ENCODE measurements around the gene GOPC. TPM values are rescaled to one million over a fixed set of nuclear protein-coding genes. Genes with fewer than 3 reads are reported as not detected.

GOPC gene
- total RNA-seq, 2 experiments from 2014 or later: 20.1 to 29.1 TPM

- intact Hi-C loops (cut with micrococcal nuclease; ENCODE audit: unreplicated experiment): loop anchor here (2.0 to 5.0 kb wide), 3 partner anchors 47 to 206 kb away; no protein-coding TSS in a partner anchor
- Histone ChIP-seq H2AFZ (ENCODE audit: low read length) (no peak overlapping the region), H4K20me1 (ENCODE audit: insufficient read depth, low read length) (no peaks in the 10 kb centered on the region), H3K4me1 (ENCODE audit: insufficient read depth, low read length, poor library complexity, severe bottlenecking) (no peaks in the 10 kb centered on the region), H3K9me2 (ENCODE audit: insufficient read depth, low read length) (no peaks in the 10 kb centered on the region), H3K27ac (ENCODE audit: low read depth, low read length, poor library complexity, severe bottlenecking) (no peak overlapping the region), H3K9me3 (ENCODE audit: low read length) (no peaks in the 10 kb centered on the region), H3K79me2 (ENCODE audit: insufficient read depth, low read depth, low read length) (no peaks in the 10 kb centered on the region), H3K36me3 (ENCODE audit: insufficient read depth, low read length) (peaks cover 25% of the 10 kb centered on the region; the same call in 1 of the 2 replicates), H3K4me2 (ENCODE audit: low read length) (no peak overlapping the region), H3K4me3 (ENCODE audit: low read depth, low read length, poor library complexity, severe bottlenecking) (no peak overlapping the region)
- DNase-seq (ENCODE audit: low spot score): no peak
- no TSS peak for BruUV-seq (replicated peaks)
- POLR2A ChIA-PET: interaction anchor here (1.2 kb wide), 1 partner anchor 11 kb away, joined by 3 read pairs; no protein-coding TSS in a partner anchor
- no peak for TF ChIP-seq EZH2phosphoT487 (IDR thresholded peaks at IDR 0.05; ENCODE audit: borderline replicate concordance, low read depth, low read length)
- no peak for TF ChIP-seq CTCF (conservative IDR thresholded peaks at IDR 0.05; ENCODE audit: low read length)
- CTCF ChIA-PET (ENCODE audit: unreplicated experiment): no interaction called here
These were observed 44.4 kb downstream of the GOPC start for GRCh38 chr6:117557951-117558350.

- intact Hi-C loops (cut with micrococcal nuclease; ENCODE audit: unreplicated experiment): loop anchor here (2.0 to 5.0 kb wide), 3 partner anchors 49 to 204 kb away; no protein-coding TSS in a partner anchor
- H3K4me2 ChIP-seq (ENCODE audit: low read length): no peak overlapping the region
- peak; percentile 32 for DNase-seq (ENCODE audit: low spot score)
- BruUV-seq (replicated peaks): no TSS peak
- no peak overlapping the region for H3K4me3 ChIP-seq (ENCODE audit: low read depth, low read length, poor library complexity, severe bottlenecking)
- no peaks in the 10 kb centered on the region for H4K20me1 ChIP-seq (ENCODE audit: insufficient read depth, low read length)
- peaks cover 6% of the 10 kb centered on the region; the same call in 1 of the 2 replicates for H3K36me3 ChIP-seq (ENCODE audit: insufficient read depth, low read length)
- no peak overlapping the region for H3K27ac ChIP-seq (ENCODE audit: low read depth, low read length, poor library complexity, severe bottlenecking)
- POLR2A ChIA-PET: no interaction called here
- CTCF ChIA-PET (ENCODE audit: unreplicated experiment): no interaction called here
- TF ChIP-seq CTCF (conservative IDR thresholded peaks at IDR 0.05; ENCODE audit: low read length): peak; percentile 95
- TF ChIP-seq EZH2phosphoT487 (IDR thresholded peaks at IDR 0.05; ENCODE audit: borderline replicate concordance, low read depth, low read length): no peak
- no peaks in the 10 kb centered on the region for H3K9me3 ChIP-seq (ENCODE audit: low read length)
- H3K4me1 ChIP-seq (ENCODE audit: insufficient read depth, low read length, poor library complexity, severe bottlenecking): no peaks in the 10 kb centered on the region
- H3K79me2 ChIP-seq (ENCODE audit: insufficient read depth, low read depth, low read length): no peaks in the 10 kb centered on the region
- no peak overlapping the region for H2AFZ ChIP-seq (ENCODE audit: low read length)
- no peaks in the 10 kb centered on the region for H3K9me2 ChIP-seq (ENCODE audit: insufficient read depth, low read length)
These were observed 46.3 kb downstream of the GOPC start for GRCh38 chr6:117555882-117556498.

- no TSS peak for BruUV-seq (replicated peaks)
- H3K4me3 ChIP-seq (ENCODE audit: low read depth, low read length, poor library complexity, severe bottlenecking): no peak overlapping the region
- CTCF ChIA-PET (ENCODE audit: unreplicated experiment): no interaction called here
- no peaks in the 10 kb centered on the region for H3K79me2 ChIP-seq (ENCODE audit: insufficient read depth, low read depth, low read length)
- no peaks in the 10 kb centered on the region for H3K9me2 ChIP-seq (ENCODE audit: insufficient read depth, low read length)
- DNase-seq (ENCODE audit: low spot score): no peak
- POLR2A ChIA-PET: interaction anchor here (0.6 kb wide), 1 partner anchor 375 kb away, joined by 3 read pairs; no protein-coding TSS in a partner anchor
- no peak overlapping the region for H2AFZ ChIP-seq (ENCODE audit: low read length)
- no peak overlapping the region for H3K4me2 ChIP-seq (ENCODE audit: low read length)
- no peaks in the 10 kb centered on the region for H4K20me1 ChIP-seq (ENCODE audit: insufficient read depth, low read length)
- no peak for TF ChIP-seq EZH2phosphoT487 (IDR thresholded peaks at IDR 0.05; ENCODE audit: borderline replicate concordance, low read depth, low read length)
- TF ChIP-seq CTCF (conservative IDR thresholded peaks at IDR 0.05; ENCODE audit: low read length): no peak
- peaks cover under 1% of the 10 kb centered on the region; the same call in 1 of the 2 replicates for H3K36me3 ChIP-seq (ENCODE audit: insufficient read depth, low read length)
- intact Hi-C loops (cut with micrococcal nuclease; ENCODE audit: unreplicated experiment): loop anchor here (5.0 kb wide), 1 partner anchor 203 kb away; no protein-coding TSS in a partner anchor
- no peak overlapping the region for H3K27ac ChIP-seq (ENCODE audit: low read depth, low read length, poor library complexity, severe bottlenecking)
- H3K9me3 ChIP-seq (ENCODE audit: low read length): no peaks in the 10 kb centered on the region
- H3K4me1 ChIP-seq (ENCODE audit: insufficient read depth, low read length, poor library complexity, severe bottlenecking): no peaks in the 10 kb centered on the region
These were observed 47.0 kb downstream of the GOPC start for GRCh38 chr6:117555262-117555849.
